Endodermal cell (in vitro differentiated cells): ENCODE data around the gene CDC16. TPM values are rescaled to one million over a fixed set of nuclear protein-coding genes. Genes with fewer than 3 reads are reported as not detected.

Experiments used
- DNase-seq: peaks from one replicate; pipeline ENCODE4 v3.0.0-alpha.2; 2017
- H3K27ac ChIP-seq: 2 replicates; pipeline ENCODE4 v1.5.1; 2013; ENCODE audit warnings: mild to moderate bottlenecking, low read depth, low read length, moderate library complexity
- H3K27me3 ChIP-seq: 2 replicates; pipeline ENCODE4 v1.6.1; 2013; ENCODE audit warnings: mild to moderate bottlenecking, low read length, moderate library complexity; ENCODE audit not compliant: insufficient read depth, control insufficient read depth, poor library complexity, severe bottlenecking
- H3K36me3 ChIP-seq: 2 replicates; pipeline ENCODE4 v1.7.0; 2013; ENCODE audit warnings: mild to moderate bottlenecking, low read length, moderate library complexity; ENCODE audit not compliant: control insufficient read depth, insufficient read depth
- H3K4me1 ChIP-seq: one replicate; pipeline ENCODE4 v1.7.0; 2013; ENCODE audit warnings: low read length; ENCODE audit not compliant: control insufficient read depth, insufficient read depth
- H3K4me3 ChIP-seq: 2 replicates; pipeline ENCODE4 v1.5.1; 2013; ENCODE audit warnings: mild to moderate bottlenecking, low read length, moderate library complexity
- H3K9ac ChIP-seq: 2 replicates; pipeline ENCODE4 v1.6.1; 2013; ENCODE audit warnings: mild to moderate bottlenecking, low read length, moderate library complexity; ENCODE audit not compliant: poor library complexity, severe bottlenecking; ENCODE audit errors: extremely low read depth
- H3K9me3 ChIP-seq: 2 replicates; pipeline ENCODE4 v1.6.1; 2013; ENCODE audit warnings: mild to moderate bottlenecking, low read length, moderate library complexity; ENCODE audit not compliant: control insufficient read depth
- H3K27ac Mint-ChIP-seq: 2 replicates; pipeline ENCODE4 v1.8.0; 2020; ENCODE audit warnings: mixed read lengths
- H3K27me3 Mint-ChIP-seq: 2 replicates; pipeline ENCODE4 v1.8.0; 2021; ENCODE audit warnings: mild to moderate bottlenecking, mixed read lengths; ENCODE audit not compliant: insufficient read depth
- H3K36me3 Mint-ChIP-seq: 2 replicates; pipeline ENCODE4 v1.8.0; 2020; ENCODE audit warnings: low read depth, mixed read lengths
- H3K4me1 Mint-ChIP-seq: 2 replicates; pipeline ENCODE4 v1.8.0; 2020; ENCODE audit warnings: mixed read lengths
- H3K4me3 Mint-ChIP-seq: 2 replicates; pipeline ENCODE4 v1.8.0; 2020; ENCODE audit warnings: mild to moderate bottlenecking, moderate library complexity, mixed read lengths
- H3K9me3 Mint-ChIP-seq: 2 replicates; pipeline ENCODE4 v1.8.0; 2020; ENCODE audit warnings: mild to moderate bottlenecking, mixed read lengths
- WGBS, 2 experiments: methylation state at CpG; one replicate each; pipeline versions ENCODE4 v1.1.5 to v1.1.7; 2013; ENCODE audit warnings: missing lambda C conversion rate in 2 of 2, mixed read lengths in 1 of 2; ENCODE audit not compliant: insufficient coverage in 1 of 2, insufficient read length in 1 of 2; 5-methylcytosine and 5-hydroxymethylcytosine counted together
- total RNA-seq, 2 donors: library from RNA; stranded (reverse); fragmentation: NEBNext Ultra II Directional in 1 of 2; extraction: Animal tissue kit (Norgen Biotek cat#: 25700) in 1 of 2; gene quantifications; 2 replicates in 1 of 2; 3 replicates in 1 of 2; pipeline ENCODE4 v1.2.1, GENCODE V29; 2021
- TF ChIP-seq, protein P1 (sequence below): fragments of 200-600 bp; sonication (generic); conservative IDR thresholded peaks from 2 replicates; pipeline ENCODE4 v1.5.0; 2021; ENCODE audit warnings: antibody characterized with exemption, mild to moderate bottlenecking

The CDC16 gene
- total RNA-seq, 2 donors from 2014 or later, result 89.7 to 90.8 TPM

DNA sequence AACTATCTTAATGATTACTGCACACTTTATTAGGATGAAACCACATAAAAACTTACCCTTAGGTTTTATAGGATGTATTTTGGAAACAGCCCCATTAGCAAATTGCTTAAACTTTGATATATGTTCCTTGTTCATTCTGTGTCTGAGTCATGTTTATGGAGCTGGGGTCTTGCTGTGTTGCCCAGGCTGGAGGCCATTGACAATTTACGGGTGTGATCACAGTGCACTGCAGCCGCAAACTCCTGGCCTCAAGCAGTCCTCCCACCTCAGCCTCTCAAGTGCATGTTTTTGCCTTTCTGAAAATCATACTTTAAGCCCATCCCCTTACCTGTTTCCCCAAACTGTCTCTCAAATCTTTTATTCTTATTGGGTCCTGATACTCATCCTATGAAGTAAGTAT is 74.4 kb downstream of the CDC16 start:
- TF ChIP-seq, protein P1, sequence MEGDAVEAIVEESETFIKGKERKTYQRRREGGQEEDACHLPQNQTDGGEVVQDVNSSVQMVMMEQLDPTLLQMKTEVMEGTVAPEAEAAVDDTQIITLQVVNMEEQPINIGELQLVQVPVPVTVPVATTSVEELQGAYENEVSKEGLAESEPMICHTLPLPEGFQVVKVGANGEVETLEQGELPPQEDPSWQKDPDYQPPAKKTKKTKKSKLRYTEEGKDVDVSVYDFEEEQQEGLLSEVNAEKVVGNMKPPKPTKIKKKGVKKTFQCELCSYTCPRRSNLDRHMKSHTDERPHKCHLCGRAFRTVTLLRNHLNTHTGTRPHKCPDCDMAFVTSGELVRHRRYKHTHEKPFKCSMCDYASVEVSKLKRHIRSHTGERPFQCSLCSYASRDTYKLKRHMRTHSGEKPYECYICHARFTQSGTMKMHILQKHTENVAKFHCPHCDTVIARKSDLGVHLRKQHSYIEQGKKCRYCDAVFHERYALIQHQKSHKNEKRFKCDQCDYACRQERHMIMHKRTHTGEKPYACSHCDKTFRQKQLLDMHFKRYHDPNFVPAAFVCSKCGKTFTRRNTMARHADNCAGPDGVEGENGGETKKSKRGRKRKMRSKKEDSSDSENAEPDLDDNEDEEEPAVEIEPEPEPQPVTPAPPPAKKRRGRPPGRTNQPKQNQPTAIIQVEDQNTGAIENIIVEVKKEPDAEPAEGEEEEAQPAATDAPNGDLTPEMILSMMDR, result no peak
- H3K9me3 Mint-ChIP-seq, result no peaks in the 10 kb centered on the region
- Histone ChIP-seq H3K9ac (no peak overlapping the region), H3K36me3 (peaks cover 23% of the 10 kb centered on the region), H3K4me1 (no peaks in the 10 kb centered on the region), H3K27ac (no peak overlapping the region), H3K9me3 (no peaks in the 10 kb centered on the region), H3K27me3 (no peaks in the 10 kb centered on the region), H3K4me3 (no peak overlapping the region)
- no peak overlapping the region for H3K4me3 Mint-ChIP-seq
- WGBS, 2 experiments, result 97 to 100% methylated on average over 2 of the region's 2 CpGs
- H3K4me1 Mint-ChIP-seq, result no peaks in the 10 kb centered on the region
- H3K36me3 Mint-ChIP-seq, result peaks cover 25% of the 10 kb centered on the region
- H3K27me3 Mint-ChIP-seq, result no peaks in the 10 kb centered on the region
- H3K27ac Mint-ChIP-seq, result no peak overlapping the region
- no peak for DNase-seq

DNA sequence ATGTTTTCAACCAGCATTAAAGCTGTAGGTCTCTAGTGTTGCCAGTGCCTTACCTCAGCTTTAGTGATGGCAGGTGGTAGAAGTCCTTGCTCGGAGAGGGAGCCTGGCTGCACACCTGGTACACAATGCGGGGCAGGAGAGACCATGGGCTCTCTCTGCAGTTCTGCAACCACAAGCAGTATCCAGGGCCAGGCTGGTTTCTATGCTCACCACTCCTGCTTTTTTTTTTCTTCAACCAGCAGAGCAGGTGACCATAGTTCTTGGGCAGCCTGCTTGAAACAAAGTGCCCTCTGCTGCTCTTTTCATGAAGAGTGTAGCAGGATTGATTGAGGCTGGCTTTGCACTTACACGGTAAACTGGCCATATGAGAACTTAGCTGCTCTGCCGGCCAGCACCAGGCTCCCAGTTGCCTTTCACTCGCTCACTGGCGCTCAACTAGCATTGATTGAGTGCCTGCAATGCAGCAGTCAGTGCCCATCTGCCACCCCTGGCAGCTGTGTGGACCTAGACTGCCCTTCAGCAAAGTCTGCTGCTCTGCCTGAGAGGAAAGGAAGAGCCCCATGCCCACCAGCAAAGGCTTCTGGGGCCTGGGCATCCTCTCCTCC is 75.2 kb downstream of the CDC16 start:
- no peak overlapping the region for H3K9ac ChIP-seq
- H3K36me3 ChIP-seq, result peaks cover 16% of the 10 kb centered on the region
- Mint-ChIP-seq H3K4me3 (no peak overlapping the region), H3K9me3 (no peaks in the 10 kb centered on the region), H3K27ac (no peak overlapping the region), H3K27me3 (no peaks in the 10 kb centered on the region), H3K36me3 (peaks cover 19% of the 10 kb centered on the region), H3K4me1 (peaks cover 2% of the 10 kb centered on the region)
- TF ChIP-seq, protein P1, result no peak
- H3K27me3 ChIP-seq, result no peaks in the 10 kb centered on the region
- WGBS, 2 experiments, result 86 to 93% methylated on average over 4 to 6 of the region's 6 CpGs
- no peaks in the 10 kb centered on the region for H3K4me1 ChIP-seq
- H3K4me3 ChIP-seq, result no peak overlapping the region
- no peaks in the 10 kb centered on the region for H3K9me3 ChIP-seq
- no peak overlapping the region for H3K27ac ChIP-seq
- no peak for DNase-seq

DNA sequence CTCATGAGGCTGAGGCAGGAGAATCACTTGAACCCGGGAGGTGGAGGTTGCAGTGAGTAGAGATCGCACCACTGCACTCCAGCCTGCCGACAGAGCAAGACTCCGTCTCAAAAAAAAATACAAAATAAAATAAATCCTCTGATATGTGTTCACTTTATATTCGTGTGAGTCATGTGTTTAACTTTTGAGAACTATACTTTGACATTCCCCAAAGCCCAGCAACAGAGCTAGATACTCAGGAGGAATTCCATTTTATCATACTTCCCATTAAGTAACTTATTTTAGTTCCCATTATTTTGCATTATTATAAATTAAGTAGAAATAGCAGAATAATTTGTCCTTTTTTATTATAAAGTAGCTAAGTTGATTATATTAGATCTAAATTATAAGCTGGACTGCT is 76.3 kb downstream of the CDC16 start:
- Histone ChIP-seq H3K4me1 (no peaks in the 10 kb centered on the region), H3K36me3 (peaks cover 8% of the 10 kb centered on the region), H3K9ac (no peak overlapping the region), H3K9me3 (no peaks in the 10 kb centered on the region), H3K4me3 (no peak overlapping the region), H3K27me3 (no peaks in the 10 kb centered on the region), H3K27ac (no peak overlapping the region)
- WGBS, 2 experiments, result 96% methylated on average over 5 of the region's 5 CpGs; no CpG with 5 or more reads in 1 of the 2 experiments
- H3K9me3 Mint-ChIP-seq, result no peaks in the 10 kb centered on the region
- TF ChIP-seq, protein P1, result no peak
- no peaks in the 10 kb centered on the region for H3K27me3 Mint-ChIP-seq
- H3K4me3 Mint-ChIP-seq, result no peak overlapping the region
- no peak overlapping the region for H3K27ac Mint-ChIP-seq
- H3K36me3 Mint-ChIP-seq, result peaks cover 16% of the 10 kb centered on the region
- no peak for DNase-seq
- peaks cover 7% of the 10 kb centered on the region for H3K4me1 Mint-ChIP-seq
